VCaP (cell line): ENCODE results near the gene PARD6A.

Experiments used
- H3K27ac ChIP-seq: fragments of 450-650 bp; 2 replicates; pipeline ENCODE4 v1.5.1; 2017
- CTCF ChIP-seq: fragments of 450-650 bp; conservative IDR thresholded peaks from 2 replicates; pipeline ENCODE4 v1.5.1; 2017; ENCODE audit warnings: mild to moderate bottlenecking, moderate library complexity

Gene PARD6A

GRCh38 chr16:67655363-67655762 lies 5.4 kb upstream of the PARD6A start:
- no peak for TF ChIP-seq CTCF
- no peak overlapping the region for H3K27ac ChIP-seq

GRCh38 chr16:67656344-67657016 lies 4.3 kb upstream of the PARD6A start:
- no peak for TF ChIP-seq CTCF
- no peak overlapping the region for H3K27ac ChIP-seq

- H3K27ac ChIP-seq = no peak overlapping the region
- no peak for TF ChIP-seq CTCF
Observed at GRCh38 chr16:67657017-67657608, 3.6 kb upstream of the PARD6A start.

- no peak overlapping the region for H3K27ac ChIP-seq
- no peak for TF ChIP-seq CTCF
Observed at GRCh38 chr16:67657751-67658518, 2.8 kb upstream of the PARD6A start.

GRCh38 chr16:67658849-67659674 lies 1.7 kb upstream of the PARD6A start:
- peak overlapping the region; percentile 82 for H3K27ac ChIP-seq

GRCh38 chr16:67659675-67660563 lies 841 bp upstream of the PARD6A start, which contains the start of gene ACD:
Gene ACD, minus strand, starts transcription at chr16:67660260. Its CDS starts 40 bp downstream, at chr16:67660220.
- H3K27ac ChIP-seq = peak within 1 kb of the TSS; percentile 82
- TF ChIP-seq CTCF = no peak

More at GRCh38 chr16:67658849-67659674, 1.7 kb upstream of the PARD6A start:
- no peak for TF ChIP-seq CTCF
